ENCODE data around the gene MCF2L. TPM values are rescaled to one million over a fixed set of nuclear protein-coding genes. Genes with fewer than 3 reads are reported as not detected.

MCF2L gene
- total and polyA plus RNA-seq, 5 donors from 2014 or later, result 0.34 to 22.2 (median 1.3) TPM

GRCh38 chr13:112984954-112985802, 16.2 kb downstream of the MCF2L start:
- DNase-seq (no peak), ATAC-seq (ENCODE audit: low read depth in 2 of 2) (no peak)
- Histone ChIP-seq H3K4me3 (ENCODE audit: low read depth, low read length) (no peak overlapping the region), H3K9me3 (ENCODE audit: control insufficient read depth in 2 of 2, low read length in 2 of 2) (no peaks in the 10 kb centered on the region), H3K27ac (ENCODE audit: insufficient read depth, low read length, poor library complexity, severe bottlenecking) (no peak overlapping the region), H3K36me3 (ENCODE audit: control insufficient read depth, insufficient read depth, low read length) (no peaks in the 10 kb centered on the region), H3K27me3 (ENCODE audit: control insufficient read depth, insufficient read depth, low read length) (no peaks in the 10 kb centered on the region), H3K4me1 (ENCODE audit: control insufficient read depth, insufficient read depth, low read length, poor library complexity, severe bottlenecking) (no peaks in the 10 kb centered on the region)
- Mint-ChIP-seq H3K27ac (peak overlapping the region in 1 of 3 donors; percentile 9), H3K9me3 (no peaks in the 10 kb centered on the region), H3K27me3 (no peaks in the 10 kb centered on the region), H3K36me3 (no peaks in the 10 kb centered on the region), H3K4me1 (peaks cover 0 to 6% (median 0%) of the 10 kb centered on the region in 4 donors), H3K4me3 (peak overlapping the region in 2 of 4 donors; percentile 29 to 32)

DNA sequence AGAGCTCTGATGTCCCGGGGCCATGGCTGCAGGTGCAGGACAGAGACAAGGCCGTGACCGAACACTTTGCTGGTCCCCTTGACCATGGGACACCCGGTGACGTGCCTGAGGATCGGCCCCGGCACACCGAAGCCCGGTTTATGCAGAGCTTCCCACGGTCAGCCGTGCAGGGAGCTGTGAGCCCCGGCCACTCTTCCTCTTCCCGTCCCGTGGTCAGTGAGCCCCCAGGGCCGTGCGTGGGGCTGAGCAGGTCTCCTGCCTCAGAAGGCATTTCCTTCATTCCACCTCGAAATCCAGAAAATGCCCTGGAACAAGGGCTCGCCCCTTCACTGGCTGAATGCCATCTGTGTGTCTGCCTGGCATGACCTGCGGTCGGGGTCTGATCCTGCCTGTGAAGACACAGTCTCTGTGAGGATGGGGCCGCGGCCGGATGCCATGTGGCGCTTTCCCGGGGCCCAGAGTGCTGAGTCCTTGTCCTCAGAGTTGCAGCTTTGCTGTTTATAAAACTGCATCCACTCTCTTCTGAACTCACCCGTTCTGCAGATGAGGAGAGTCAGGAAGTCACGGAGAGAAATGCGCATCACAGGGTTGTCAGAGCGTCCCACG, 16.9 kb downstream of the MCF2L start:
- H3K9me3 Mint-ChIP-seq, result no peaks in the 10 kb centered on the region
- no peak overlapping the region for H3K4me3 Mint-ChIP-seq
- H3K36me3 Mint-ChIP-seq, result no peaks in the 10 kb centered on the region
- no peaks in the 10 kb centered on the region for H3K9me3 ChIP-seq (ENCODE audit: control insufficient read depth in 2 of 2, low read length in 2 of 2)
- H3K27me3 Mint-ChIP-seq, result no peaks in the 10 kb centered on the region
- H3K27ac ChIP-seq (ENCODE audit: insufficient read depth, low read length, poor library complexity, severe bottlenecking), result no peak overlapping the region
- peak overlapping the region in 1 of 3 donors; percentile 26 for H3K27ac Mint-ChIP-seq
- DNase-seq (no peak), ATAC-seq (ENCODE audit: low read depth in 2 of 2) (no peak)
- no peaks in the 10 kb centered on the region for H3K4me1 ChIP-seq (ENCODE audit: control insufficient read depth, insufficient read depth, low read length, poor library complexity, severe bottlenecking)
- H3K4me3 ChIP-seq (ENCODE audit: low read depth, low read length), result no peak overlapping the region
- H3K27me3 ChIP-seq (ENCODE audit: control insufficient read depth, insufficient read depth, low read length), result no peaks in the 10 kb centered on the region
- H3K36me3 ChIP-seq (ENCODE audit: control insufficient read depth, insufficient read depth, low read length), result no peaks in the 10 kb centered on the region
- H3K4me1 Mint-ChIP-seq, result peaks cover 0 to 6% (median 0%) of the 10 kb centered on the region in 4 donors

- Histone ChIP-seq H3K9me3 (ENCODE audit: control insufficient read depth in 2 of 2, low read length in 2 of 2) (no peaks in the 10 kb centered on the region), H3K27ac (ENCODE audit: insufficient read depth, low read length, poor library complexity, severe bottlenecking) (no peak overlapping the region), H3K4me3 (ENCODE audit: low read depth, low read length) (no peak overlapping the region), H3K36me3 (ENCODE audit: control insufficient read depth, insufficient read depth, low read length) (no peaks in the 10 kb centered on the region), H3K27me3 (ENCODE audit: control insufficient read depth, insufficient read depth, low read length) (no peaks in the 10 kb centered on the region), H3K4me1 (ENCODE audit: control insufficient read depth, insufficient read depth, low read length, poor library complexity, severe bottlenecking) (no peaks in the 10 kb centered on the region)
- Mint-ChIP-seq H3K36me3 (no peaks in the 10 kb centered on the region), H3K9me3 (no peaks in the 10 kb centered on the region), H3K4me3 (no peak overlapping the region), H3K4me1 (peaks cover 0 to 6% (median 0%) of the 10 kb centered on the region in 4 donors), H3K27me3 (no peaks in the 10 kb centered on the region), H3K27ac (no peak overlapping the region)
- DNase-seq (no peak), ATAC-seq (ENCODE audit: low read depth in 2 of 2) (no peak)
These were observed 17.5 kb downstream of the MCF2L start for GRCh38 chr13:112986470-112986869.

- Mint-ChIP-seq H3K4me1 (peaks cover 0 to 6% (median 0%) of the 10 kb centered on the region in 4 donors), H3K4me3 (no peak overlapping the region)
These were observed 18.1 kb downstream of the MCF2L start for GRCh38 chr13:112986946-112987681.

GRCh38 chr13:112987682-112988024, 18.6 kb downstream of the MCF2L start:
- Mint-ChIP-seq H3K27ac (no peak overlapping the region), H3K36me3 (no peaks in the 10 kb centered on the region), H3K4me1 (peaks cover 0 to 5% (median 0%) of the 10 kb centered on the region in 4 donors), H3K4me3 (no peak overlapping the region), H3K9me3 (no peaks in the 10 kb centered on the region), H3K27me3 (no peaks in the 10 kb centered on the region)
- H3K4me3 ChIP-seq (ENCODE audit: low read depth, low read length), result no peak overlapping the region
- no peaks in the 10 kb centered on the region for H3K9me3 ChIP-seq (ENCODE audit: control insufficient read depth in 2 of 2, low read length in 2 of 2)
- no peak for DNase-seq
- H3K4me1 ChIP-seq (ENCODE audit: control insufficient read depth, insufficient read depth, low read length, poor library complexity, severe bottlenecking), result no peaks in the 10 kb centered on the region
- no peaks in the 10 kb centered on the region for H3K27me3 ChIP-seq (ENCODE audit: control insufficient read depth, insufficient read depth, low read length)
- no peaks in the 10 kb centered on the region for H3K36me3 ChIP-seq (ENCODE audit: control insufficient read depth, insufficient read depth, low read length)
- no peak overlapping the region for H3K27ac ChIP-seq (ENCODE audit: insufficient read depth, low read length, poor library complexity, severe bottlenecking)
- no peak for ATAC-seq (ENCODE audit: low read depth in 2 of 2)

More at GRCh38 chr13:112986946-112987681, 18.1 kb downstream of the MCF2L start:
- Histone ChIP-seq H3K4me1 (ENCODE audit: control insufficient read depth, insufficient read depth, low read length, poor library complexity, severe bottlenecking) (no peaks in the 10 kb centered on the region), H3K27me3 (ENCODE audit: control insufficient read depth, insufficient read depth, low read length) (no peaks in the 10 kb centered on the region), H3K36me3 (ENCODE audit: control insufficient read depth, insufficient read depth, low read length) (no peaks in the 10 kb centered on the region), H3K9me3 (ENCODE audit: control insufficient read depth in 2 of 2, low read length in 2 of 2) (no peaks in the 10 kb centered on the region), H3K27ac (ENCODE audit: insufficient read depth, low read length, poor library complexity, severe bottlenecking) (no peak overlapping the region), H3K4me3 (ENCODE audit: low read depth, low read length) (no peak overlapping the region)
- no peaks in the 10 kb centered on the region for H3K27me3 Mint-ChIP-seq
- ATAC-seq (ENCODE audit: low read depth in 2 of 2) (no peak), DNase-seq (no peak)
- H3K9me3 Mint-ChIP-seq, result no peaks in the 10 kb centered on the region
- H3K27ac Mint-ChIP-seq, result no peak overlapping the region
- H3K36me3 Mint-ChIP-seq, result no peaks in the 10 kb centered on the region

GRCh38 chr13:112990783-112991182, 21.8 kb downstream of the MCF2L start:
- no peak overlapping the region for H3K27ac Mint-ChIP-seq
- no peak for DNase-seq
- Histone ChIP-seq H3K4me3 (ENCODE audit: low read depth, low read length) (no peak overlapping the region), H3K27ac (ENCODE audit: insufficient read depth, low read length, poor library complexity, severe bottlenecking) (no peak overlapping the region), H3K4me1 (ENCODE audit: control insufficient read depth, insufficient read depth, low read length, poor library complexity, severe bottlenecking) (no peaks in the 10 kb centered on the region), H3K27me3 (ENCODE audit: control insufficient read depth, insufficient read depth, low read length) (no peaks in the 10 kb centered on the region), H3K9me3 (ENCODE audit: control insufficient read depth in 2 of 2, low read length in 2 of 2) (no peaks in the 10 kb centered on the region), H3K36me3 (ENCODE audit: control insufficient read depth, insufficient read depth, low read length) (no peaks in the 10 kb centered on the region)
- peaks cover 0 to 2% (median 0%) of the 10 kb centered on the region in 7 donors for H3K9me3 Mint-ChIP-seq
- H3K4me3 Mint-ChIP-seq, result no peak overlapping the region
- H3K4me1 Mint-ChIP-seq, result no peaks in the 10 kb centered on the region
- no peaks in the 10 kb centered on the region for H3K27me3 Mint-ChIP-seq
- H3K36me3 Mint-ChIP-seq, result no peaks in the 10 kb centered on the region
- no peak for ATAC-seq (ENCODE audit: low read depth in 2 of 2)

DNA sequence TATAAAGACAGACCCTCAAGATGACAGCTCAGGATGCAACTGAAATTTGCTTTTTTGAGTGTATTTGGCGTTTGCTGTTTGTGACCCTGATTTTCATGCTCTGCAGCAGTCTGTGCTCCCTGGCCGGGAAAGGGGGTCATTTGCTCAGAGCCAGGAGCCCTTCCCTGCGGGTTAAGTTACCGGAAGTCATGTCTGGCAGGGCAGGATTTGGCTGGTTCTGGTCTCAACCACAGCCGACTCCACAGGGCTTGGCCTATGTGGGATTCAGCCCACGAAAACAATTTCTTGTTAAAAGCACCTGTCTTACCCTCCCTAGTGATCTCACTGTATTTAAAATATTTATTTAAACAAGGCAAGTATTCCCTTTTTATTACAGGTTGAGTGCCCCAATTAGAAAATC, 22.6 kb downstream of the MCF2L start:
- no peak for ATAC-seq (ENCODE audit: low read depth in 2 of 2)
- H3K27me3 Mint-ChIP-seq, result no peaks in the 10 kb centered on the region
- no peak overlapping the region for H3K4me3 Mint-ChIP-seq
- no peaks in the 10 kb centered on the region for H3K4me1 Mint-ChIP-seq
- H3K36me3 ChIP-seq (ENCODE audit: control insufficient read depth, insufficient read depth, low read length), result no peaks in the 10 kb centered on the region
- H3K9me3 ChIP-seq (ENCODE audit: control insufficient read depth in 2 of 2, low read length in 2 of 2), result no peaks in the 10 kb centered on the region
- DNase-seq, result no peak
- H3K4me1 ChIP-seq (ENCODE audit: control insufficient read depth, insufficient read depth, low read length, poor library complexity, severe bottlenecking), result no peaks in the 10 kb centered on the region
- H3K4me3 ChIP-seq (ENCODE audit: low read depth, low read length), result no peak overlapping the region
- no peaks in the 10 kb centered on the region for H3K36me3 Mint-ChIP-seq
- no peaks in the 10 kb centered on the region for H3K27me3 ChIP-seq (ENCODE audit: control insufficient read depth, insufficient read depth, low read length)
- peaks cover 0 to 2% (median 0%) of the 10 kb centered on the region in 7 donors for H3K9me3 Mint-ChIP-seq
- no peak overlapping the region for H3K27ac Mint-ChIP-seq
- H3K27ac ChIP-seq (ENCODE audit: insufficient read depth, low read length, poor library complexity, severe bottlenecking), result no peak overlapping the region
